ENCODE data around the gene TECPR2.
"Not testable (repeated sequence)": the region's sequence is repeated elsewhere in the genome, so short reads cannot be mapped to it uniquely, and the experiment has no call there.

The TECPR2 gene, protein sequence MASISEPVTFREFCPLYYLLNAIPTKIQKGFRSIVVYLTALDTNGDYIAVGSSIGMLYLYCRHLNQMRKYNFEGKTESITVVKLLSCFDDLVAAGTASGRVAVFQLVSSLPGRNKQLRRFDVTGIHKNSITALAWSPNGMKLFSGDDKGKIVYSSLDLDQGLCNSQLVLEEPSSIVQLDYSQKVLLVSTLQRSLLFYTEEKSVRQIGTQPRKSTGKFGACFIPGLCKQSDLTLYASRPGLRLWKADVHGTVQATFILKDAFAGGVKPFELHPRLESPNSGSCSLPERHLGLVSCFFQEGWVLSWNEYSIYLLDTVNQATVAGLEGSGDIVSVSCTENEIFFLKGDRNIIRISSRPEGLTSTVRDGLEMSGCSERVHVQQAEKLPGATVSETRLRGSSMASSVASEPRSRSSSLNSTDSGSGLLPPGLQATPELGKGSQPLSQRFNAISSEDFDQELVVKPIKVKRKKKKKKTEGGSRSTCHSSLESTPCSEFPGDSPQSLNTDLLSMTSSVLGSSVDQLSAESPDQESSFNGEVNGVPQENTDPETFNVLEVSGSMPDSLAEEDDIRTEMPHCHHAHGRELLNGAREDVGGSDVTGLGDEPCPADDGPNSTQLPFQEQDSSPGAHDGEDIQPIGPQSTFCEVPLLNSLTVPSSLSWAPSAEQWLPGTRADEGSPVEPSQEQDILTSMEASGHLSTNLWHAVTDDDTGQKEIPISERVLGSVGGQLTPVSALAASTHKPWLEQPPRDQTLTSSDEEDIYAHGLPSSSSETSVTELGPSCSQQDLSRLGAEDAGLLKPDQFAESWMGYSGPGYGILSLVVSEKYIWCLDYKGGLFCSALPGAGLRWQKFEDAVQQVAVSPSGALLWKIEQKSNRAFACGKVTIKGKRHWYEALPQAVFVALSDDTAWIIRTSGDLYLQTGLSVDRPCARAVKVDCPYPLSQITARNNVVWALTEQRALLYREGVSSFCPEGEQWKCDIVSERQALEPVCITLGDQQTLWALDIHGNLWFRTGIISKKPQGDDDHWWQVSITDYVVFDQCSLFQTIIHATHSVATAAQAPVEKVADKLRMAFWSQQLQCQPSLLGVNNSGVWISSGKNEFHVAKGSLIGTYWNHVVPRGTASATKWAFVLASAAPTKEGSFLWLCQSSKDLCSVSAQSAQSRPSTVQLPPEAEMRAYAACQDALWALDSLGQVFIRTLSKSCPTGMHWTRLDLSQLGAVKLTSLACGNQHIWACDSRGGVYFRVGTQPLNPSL (N-terminal part only)

DNA sequence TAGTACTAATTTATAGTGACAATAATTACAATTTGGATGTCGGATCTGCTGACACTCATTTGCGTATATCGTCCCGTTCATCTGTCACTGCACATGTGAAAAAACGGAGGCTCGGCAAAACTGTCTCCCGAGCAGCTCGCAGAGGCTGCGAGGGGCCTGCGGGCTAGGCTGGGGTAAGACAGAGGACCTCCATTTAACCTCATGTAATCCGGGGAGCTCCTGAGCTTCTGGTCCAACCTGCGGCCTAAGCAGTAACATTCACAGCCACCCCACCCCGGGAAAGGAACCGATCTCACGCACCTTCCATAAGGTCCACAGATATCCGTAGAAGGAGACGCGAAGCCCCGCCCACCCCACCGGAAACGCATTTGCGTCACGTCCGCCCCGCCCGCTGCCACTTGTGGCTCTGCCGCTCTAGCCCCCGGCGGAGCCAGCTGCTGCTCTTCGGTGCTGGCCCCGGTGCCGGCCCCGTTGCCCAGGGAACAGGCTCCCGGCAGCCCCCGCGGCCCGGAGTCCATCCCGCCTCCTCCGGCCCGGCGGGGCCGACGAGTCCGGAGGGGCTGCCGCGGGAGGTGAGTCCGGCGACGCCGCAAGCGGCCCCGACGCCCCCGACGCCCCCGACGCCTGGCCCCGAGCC, at the start of gene TECPR2, which contains the start of gene CINP:
Gene TECPR2 (plus strand): TSS at position 397 of the 637 bp plus-strand sequence. CDS start 13,781 bp downstream, outside the sequence.
Gene CINP (minus strand): TSS at position 346 of the 637 bp plus-strand sequence. CDS start 39 bp downstream, at position 307.
- peak; percentile 98 for DNase-seq

DNA sequence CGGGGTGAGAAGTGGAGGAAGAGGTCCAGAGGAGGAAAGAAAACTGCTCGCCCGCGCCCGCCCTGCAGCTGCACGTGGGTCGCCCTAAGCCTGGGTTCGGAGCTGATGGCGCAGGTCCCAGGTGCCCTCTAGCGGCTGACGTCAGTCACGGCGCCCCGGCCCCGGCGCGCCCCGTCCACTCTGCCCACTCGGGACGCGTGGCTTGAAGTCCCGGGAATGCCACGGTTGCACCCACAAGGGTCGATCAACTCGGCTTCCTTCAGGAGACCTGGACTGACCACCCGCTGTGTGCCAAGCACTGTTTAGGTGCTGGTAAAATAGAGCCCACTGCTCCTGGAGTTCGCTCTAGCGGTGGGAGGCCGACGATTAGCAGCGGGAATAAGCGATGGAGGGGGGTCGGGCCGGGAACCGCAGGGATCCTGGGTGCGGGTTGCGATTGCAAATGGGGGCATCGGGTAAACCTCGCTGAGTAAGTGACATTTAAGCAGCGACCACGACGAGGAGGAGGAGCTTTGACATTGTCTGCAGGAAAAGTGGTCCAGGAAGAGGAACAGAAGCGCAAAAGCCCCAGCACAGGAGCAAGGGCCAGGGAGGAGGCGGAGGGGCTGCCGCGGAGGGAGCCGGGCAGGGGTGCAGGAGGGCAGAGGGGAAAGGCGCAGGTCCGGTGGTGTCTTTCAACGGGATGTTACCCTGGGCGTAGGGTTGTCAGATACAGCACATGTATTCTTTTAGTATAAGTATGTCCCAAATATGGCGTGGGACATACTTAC, 48.3 kb upstream of the TECPR2 start:
- peak; percentile 86 for DNase-seq

GRCh38 chr14:102315121-102315520, 47.6 kb upstream of the TECPR2 start:
- DNase-seq, result no peak

- peak; percentile 34 for DNase-seq
Measured at GRCh38 chr14:102316338-102316742, 46.4 kb upstream of the TECPR2 start.

- DNase-seq, result peak; percentile 93
Measured at GRCh38 chr14:102316743-102317563, 45.8 kb upstream of the TECPR2 start.

GRCh38 chr14:102317564-102318248, 45.0 kb upstream of the TECPR2 start:
- peak; percentile 14 for DNase-seq

GRCh38 chr14:102318781-102319276, 43.9 kb upstream of the TECPR2 start:
- DNase-seq, result no peak

- peak; percentile 94 for DNase-seq
Measured at GRCh38 chr14:102319351-102320032, 43.2 kb upstream of the TECPR2 start, which contains the start of gene ZNF839. Gene ZNF839, plus strand, starts transcription at chr14:102319746. Its CDS starts 20 bp downstream, at chr14:102319766.

DNA sequence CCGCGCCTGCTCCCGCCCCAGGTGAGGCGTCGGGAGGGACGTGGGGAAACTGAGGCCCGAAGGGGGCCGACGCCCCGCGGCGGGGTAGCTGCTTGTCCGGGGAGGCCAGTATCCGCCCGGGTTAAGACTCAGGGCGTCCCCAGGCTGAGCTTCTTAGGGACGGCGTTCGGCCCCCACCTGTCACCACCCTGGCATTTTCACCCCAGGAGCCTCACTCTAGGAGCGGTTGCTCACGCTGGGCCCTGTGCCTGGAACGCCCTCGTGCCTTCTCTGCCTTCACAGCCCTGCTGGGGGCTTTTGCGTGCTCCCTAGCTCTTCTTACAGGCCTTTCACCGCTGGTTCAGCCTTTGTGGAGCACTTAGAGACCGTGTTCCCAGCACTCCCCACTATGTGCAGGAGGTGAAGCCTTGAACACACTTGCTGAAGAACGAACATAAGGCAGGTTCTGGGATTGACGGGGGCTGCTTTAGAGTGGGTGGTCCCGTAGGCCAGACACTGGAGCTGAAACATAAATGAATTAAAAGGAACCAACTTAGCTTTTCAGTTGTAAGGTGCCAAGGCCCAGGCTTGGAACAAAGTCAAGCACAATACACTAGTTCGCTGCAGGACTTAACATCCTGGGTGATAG, 42.6 kb upstream of the TECPR2 start:
- DNase-seq, result peak; percentile 58

- no peak for DNase-seq
Measured at GRCh38 chr14:102320671-102321455, 41.9 kb upstream of the TECPR2 start.

GRCh38 chr14:102321456-102322422, 41.0 kb upstream of the TECPR2 start:
- DNase-seq, result no peak

- peak; percentile 34 for DNase-seq
Measured at GRCh38 chr14:102323102-102323501, 39.6 kb upstream of the TECPR2 start.

GRCh38 chr14:102325791-102326345, 36.9 kb upstream of the TECPR2 start:
- no peak for DNase-seq

- no peak for DNase-seq
Measured at GRCh38 chr14:102326583-102326982, 36.2 kb upstream of the TECPR2 start.

- DNase-seq, result not testable (repeated sequence)
Measured at GRCh38 chr14:102329381-102329780, 33.4 kb upstream of the TECPR2 start.

DNA sequence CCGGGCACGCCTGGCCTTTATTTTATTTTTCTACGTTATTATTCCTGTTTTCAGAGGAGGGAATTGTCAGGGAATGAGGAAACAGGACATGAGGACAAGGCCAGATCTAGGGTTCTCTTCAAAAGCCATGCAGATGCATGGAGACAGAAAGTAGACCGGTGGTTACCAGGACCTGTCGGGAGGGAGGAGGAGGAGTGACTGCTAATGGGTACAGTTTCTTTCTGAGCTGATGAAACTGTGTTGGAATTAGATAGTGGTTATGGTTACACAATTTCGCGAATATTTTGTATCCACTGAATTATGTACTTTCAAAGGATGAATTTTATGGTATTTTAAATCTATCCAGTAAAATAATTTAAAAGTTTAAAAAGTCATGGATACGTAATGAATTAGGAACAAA, 31.9 kb upstream of the TECPR2 start:
- DNase-seq, result no peak
